Stimulated activated CD8-positive, alpha-beta memory T cell treated with anti-CD3 and anti-CD28 coated beads, Interleukin-7, amount 100 ng/mL, for 1 hour (primary cell): ENCODE results near the gene NR2C2.

Experiments
- DNase-seq, 2 donors: peaks; one replicate each; pipeline ENCODE4 v3.0.0-alpha.2; 2020; ENCODE audit warnings: low read depth in 2 of 2

Gene NR2C2

DNA sequence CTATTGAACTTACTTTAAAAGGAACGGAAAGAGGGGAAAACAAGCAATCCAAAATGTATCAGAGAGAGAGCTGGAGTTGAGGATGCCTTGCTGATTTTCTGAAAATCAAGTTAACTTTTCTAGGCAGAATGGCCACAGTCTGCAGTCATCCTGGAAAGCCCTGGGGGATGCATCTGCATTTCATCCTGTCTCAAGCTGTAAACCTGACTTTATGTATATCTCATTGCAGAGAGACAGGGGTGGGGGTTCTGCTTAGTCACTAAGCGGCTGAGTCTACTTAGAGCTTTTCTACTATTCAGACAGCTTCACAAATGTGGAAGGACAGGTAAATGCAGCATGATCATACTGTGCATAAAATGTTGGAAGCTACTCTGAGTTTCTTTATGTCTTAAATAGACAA lies 76.3 kb downstream of the NR2C2 start:
- no peak for DNase-seq

DNA sequence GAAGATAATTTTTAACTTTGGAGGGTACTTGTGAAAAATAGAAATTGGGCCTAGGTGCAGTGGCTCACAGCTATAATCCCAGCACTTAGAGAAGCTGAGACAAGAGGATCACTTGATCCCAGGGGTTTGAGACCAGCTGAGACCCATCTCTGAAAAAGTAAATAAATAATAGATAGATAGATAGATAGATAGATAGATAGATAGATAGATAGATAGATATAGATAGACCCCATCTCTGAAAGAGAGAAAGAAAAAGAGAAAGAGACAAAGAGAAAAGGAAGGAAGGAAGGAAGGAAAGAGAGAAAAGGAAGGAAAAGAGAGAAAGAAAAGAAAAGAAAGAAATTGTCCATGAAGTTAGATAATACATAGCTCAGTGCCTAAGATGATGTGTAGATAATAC lies 82.2 kb downstream of the NR2C2 start:
- no peak for DNase-seq

DNA sequence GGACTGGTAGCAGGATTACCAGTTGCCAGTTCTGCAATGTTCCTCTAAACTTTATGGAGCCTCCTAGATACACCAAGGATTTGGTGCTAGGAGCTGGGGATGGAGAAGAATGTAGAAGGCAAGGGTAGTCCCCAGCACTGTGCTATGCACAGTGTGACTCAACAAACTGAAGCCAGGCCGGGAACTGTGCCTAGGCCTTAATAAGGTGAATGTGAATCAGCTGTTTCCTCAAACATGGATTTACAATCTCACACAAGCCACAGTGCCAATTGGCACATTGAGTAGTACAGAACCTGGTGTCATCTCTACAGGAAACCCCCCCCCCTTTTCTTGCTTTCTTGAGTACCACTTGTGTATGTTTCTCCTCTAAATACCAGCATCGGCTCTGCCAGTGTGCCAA lies 85.3 kb downstream of the NR2C2 start:
- DNase-seq: no peak

DNA sequence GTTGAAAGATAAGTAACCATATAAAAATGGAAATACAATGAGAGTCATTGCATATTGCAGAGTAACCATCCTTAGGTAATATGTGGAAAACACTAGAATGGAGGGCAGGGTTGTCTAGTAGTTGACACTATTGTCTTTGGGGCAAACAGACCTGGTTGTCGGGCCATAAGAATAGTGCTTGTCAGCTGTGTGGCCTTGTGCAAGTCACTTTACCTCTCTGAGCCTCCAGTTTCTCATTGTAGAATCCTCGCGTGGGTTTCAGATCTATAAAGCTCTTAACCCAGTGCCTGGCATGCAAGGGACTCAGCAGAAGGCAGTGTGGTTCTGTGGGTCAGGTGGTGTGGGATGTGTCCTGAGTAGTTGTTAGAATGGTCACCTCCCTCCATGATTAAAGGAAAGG lies 85.7 kb downstream of the NR2C2 start:
- DNase-seq: no peak

DNA sequence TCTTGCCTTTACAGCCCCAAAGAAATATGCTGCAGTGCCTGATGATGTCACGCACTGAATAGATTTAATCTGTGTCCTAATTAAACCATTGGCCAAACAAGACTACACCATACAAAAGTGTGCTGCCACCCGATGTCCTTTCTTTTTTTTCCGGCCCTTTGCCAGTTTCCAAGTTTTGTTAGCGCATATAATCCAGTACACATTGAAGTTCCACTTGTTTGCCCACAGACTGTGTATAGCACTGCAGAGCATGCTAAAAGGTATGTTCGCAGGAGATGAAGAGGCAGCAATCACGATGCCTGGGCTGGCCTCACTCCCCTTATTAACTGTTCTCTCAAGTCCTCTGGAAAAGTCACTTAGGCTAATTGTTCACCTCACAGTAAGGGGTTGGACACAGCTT lies 90.9 kb downstream of the NR2C2 start:
- DNase-seq: no peak

DNA sequence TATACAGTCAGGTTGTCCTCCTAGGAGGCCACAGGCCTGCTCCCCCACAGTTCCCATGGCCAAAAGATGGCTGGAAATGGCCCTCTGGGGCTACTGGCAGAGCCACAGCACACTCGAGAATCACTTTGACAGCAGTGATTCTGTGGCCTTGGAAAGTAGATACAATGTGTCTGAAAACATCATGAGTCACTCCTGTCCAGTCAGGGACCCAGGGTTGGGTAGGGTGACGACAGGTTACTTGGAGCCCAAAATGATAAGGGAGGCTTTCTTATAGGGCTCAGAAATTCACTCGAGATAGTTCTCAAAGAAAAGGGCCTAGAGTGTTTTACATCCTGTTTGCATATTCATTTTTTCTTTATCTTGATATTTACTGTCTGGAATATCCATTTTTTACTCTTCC lies 93.5 kb downstream of the NR2C2 start:
- DNase-seq: no peak

DNA sequence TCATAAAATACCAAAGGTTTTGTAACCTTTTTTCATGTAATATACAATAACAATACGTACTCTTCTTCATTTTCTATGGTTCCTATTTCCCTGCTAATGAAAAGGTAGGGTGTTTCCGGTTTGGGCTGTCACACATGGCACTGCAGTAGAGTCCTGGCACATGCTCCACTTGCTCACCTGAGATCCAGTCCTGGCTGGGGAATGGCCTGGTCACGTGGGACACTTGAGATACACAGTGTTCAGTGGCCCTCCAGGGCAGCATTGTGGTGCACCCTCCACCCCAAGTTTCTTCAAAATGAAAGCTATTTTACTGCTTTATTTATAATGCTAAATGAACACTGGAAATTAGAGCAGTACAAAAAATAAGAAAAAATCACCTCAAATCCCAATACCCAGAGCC lies 94.6 kb downstream of the NR2C2 start:
- no peak for DNase-seq

DNA sequence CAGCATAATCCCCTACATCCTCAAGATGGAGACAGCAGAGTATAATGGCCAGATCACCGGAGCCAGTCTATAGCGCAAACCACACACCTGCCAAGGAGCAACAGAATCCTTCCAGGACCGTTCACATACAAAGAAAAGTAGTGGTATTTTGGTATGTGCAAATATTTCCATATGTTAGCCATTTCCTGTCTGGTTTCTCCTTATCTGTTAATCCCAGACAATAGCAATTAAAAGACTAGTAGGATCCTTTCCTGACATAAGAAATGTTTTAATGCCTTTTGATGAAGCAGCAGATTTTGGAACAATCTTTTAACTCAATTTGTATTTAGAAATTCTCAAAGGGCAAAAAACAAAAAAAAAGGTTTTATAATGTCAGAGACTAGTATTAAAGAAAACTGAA lies 95.6 kb downstream of the NR2C2 start:
- no peak for DNase-seq

DNA sequence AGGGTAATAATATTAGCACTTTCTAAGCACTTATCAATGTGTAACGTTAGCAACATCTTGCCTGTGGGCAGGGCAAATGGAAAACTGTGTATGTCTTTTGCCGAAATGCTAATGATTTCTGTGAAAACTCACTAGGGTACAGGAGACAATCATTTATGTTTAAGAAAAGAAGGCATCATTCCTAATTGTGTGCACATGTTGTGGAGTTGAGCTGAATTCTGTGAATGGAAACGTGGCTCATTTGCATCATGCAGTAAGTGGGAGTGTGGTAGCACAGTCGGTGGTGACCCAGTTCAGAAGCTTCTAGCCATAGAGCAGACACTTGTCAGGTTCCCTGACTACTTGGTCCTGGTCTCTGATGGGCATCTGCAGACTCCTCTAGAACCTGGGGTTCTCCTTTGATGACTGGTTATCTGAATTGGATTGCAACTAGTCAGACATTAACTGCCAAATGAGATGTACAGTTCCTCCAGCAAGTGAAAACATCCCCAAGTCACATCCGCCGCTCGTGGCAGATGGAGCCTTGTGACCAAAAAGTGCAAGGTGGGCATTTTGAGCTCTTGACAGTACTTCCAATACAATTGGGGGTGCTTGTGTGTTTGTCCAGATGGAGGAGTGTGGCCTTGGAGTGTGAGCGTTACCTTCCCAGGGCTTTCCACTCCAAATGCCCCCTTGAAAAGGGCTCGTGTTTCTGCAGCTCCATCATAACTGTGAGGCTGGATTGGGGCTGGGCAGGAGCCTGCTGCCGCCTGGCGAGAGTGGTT lies 96.2 kb downstream of the NR2C2 start:
- DNase-seq: no peak

DNA sequence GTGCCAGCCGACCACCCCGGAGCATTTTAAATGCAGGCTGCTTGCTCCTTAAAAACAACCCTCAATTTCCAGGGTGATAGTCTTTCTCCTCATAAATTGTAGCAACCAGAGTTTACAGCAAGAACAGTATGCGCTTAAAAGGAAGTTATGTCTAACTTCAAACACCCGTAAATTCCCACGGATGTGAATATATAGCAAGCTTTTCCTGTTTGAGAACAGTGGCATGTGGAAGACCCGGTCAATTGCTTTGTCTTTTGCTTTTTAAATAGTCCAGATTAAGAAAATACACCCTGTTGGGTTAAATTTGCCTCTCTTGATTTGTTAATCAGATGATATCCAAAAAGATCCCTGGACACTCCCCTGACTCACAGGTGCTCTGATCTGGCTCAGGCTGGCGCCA lies 96.9 kb downstream of the NR2C2 start:
- DNase-seq: no peak

DNA sequence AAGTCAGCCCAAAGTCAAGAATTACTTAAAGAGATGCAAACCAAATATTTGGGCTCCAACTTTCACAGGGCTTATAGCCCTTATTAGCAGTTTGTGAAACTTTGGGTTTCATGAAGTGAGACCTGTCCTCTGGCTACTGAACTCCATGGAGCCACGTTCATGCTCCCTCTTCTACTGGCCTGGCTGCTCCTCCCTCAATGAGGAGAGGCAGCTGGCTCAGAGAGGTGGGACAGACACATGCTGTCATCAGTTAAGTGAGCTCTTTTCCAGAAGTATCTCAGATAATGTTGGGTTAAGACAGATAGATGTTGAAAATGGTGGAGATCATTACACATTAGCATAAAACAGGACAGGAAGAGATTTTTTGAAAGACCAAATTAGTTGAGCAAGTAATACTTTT lies 98.3 kb downstream of the NR2C2 start:
- DNase-seq: no peak

DNA sequence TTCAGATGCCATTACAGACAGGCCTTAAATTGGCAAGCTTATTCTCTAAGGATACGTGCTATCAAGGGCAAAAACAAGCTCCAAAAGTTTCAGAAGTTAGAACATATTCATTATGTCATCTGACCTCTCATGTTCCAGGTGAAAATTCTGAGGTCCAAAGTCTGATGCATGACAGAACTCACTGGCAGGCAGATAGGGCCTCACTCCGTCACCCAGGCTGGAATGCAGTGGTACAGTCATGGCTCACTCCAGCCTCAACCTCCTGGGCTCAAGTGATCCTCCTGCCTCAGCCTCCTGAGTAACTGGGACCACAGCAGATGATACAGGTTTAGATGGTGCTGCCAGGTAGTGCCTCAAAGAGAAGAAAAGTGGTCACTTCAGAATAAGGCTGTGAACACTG lies 102.2 kb downstream of the NR2C2 start:
- no peak for DNase-seq

DNA sequence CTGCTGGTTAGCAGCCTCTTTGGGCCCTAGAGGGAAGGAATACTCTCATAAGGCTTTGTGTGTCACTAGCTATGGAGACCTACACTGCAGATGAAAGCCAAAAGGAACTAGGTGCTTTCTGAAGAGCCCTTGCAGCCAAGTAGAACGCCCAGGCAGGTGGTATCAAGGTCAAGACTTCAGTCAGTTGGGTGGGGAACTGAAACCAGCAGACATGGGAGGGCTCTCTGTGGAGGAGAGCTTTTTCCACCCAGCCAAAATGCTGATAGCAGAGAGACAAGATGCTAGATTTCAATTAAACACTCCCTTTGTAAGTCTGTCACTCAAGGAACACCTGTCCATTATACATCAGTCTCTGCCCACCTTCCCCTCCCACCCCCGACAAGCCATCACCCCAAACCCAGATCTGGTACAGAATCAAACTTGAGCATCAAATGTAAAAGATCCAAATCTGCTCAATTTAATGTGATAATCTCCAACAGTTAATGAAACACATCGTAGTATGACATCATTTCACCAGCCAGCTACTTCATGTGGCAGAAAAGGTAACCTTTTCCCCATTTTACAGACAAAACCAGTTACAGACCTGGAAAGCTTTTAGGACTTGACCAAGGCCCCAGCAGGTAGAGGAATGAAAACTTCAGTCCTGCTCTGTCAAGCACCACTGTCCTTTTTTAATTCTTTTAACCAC lies 103.2 kb downstream of the NR2C2 start:
- no peak for DNase-seq

DNA sequence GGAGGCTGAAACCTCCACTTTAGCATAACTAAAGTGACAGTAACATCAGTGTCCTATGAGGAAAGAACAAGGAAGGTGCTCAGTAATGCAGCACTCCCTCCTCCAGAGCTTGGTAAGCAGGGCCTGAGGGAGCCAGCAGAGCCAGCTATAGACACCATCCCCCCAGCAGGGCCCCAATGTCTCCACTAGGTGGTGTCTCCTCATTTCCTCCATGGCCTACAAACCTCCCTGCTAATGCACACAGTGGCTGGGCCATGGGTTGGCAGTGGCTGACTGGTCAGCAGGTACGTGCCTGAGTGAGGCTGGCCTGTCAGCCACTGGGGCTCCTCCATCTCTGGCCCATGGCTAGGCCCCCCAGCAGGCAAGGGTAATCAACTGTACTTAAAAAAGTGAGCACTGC lies 104.1 kb downstream of the NR2C2 start:
- no peak for DNase-seq

DNA sequence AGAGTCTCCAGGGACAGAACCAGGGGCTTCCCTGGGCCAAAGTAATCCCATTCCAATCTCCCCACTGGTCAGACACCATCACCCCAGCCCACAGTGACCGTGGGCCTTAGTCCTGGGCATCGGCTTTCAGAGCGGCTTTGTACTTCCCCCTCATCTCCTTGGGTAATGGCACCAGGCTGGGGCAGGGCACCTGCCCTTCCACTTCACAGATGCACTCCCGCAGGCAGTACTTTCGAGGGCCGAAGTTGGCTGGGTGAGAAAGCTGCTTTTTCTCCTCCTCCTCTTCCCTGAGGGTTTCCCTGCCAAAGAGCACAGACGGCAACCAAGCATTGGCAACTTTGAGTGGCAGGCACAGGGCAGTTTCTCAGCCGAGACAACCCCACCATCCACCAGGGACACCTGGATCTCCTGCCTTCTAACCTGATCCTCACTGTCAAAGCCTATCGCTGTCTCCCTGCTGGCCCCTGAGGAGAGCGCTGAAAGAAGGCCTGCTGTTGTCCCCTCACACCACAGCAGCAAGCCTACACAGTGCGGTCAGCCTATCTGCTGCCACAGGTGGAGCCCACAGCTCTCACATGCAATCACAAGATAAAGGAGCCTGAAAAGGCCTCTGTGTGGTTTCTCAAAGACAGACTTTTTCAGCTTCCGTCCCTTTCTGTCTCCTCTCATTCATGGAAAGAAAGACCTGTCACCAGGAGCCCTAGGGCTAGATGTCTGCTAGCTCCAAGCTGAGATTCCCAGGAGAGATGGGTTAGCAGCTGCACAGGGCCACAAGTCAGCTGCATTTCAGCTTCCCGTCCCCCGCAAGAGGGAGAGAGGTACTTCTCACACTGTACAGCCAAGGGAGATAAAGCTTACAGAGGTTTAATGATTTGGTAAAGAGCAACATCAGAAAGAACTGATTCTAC lies 105.2 kb downstream of the NR2C2 start:
- no peak for DNase-seq

DNA sequence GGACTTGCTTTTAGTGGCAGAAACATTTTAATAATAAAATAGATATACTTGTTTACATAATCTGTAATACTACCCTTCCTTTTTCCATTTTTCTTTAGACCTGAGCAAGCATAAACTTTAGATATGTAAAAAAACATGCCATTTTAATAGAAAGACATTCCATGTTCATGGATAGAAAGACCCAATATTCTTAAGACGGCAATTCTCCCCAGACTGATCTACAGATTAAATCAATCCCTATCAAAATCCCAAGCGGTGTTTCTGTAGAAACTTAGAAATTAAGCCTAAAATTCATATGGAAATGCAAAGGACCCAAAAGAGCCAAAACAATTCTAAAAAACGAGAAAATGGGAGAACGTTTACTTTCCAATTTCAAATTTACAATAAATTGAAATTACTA lies 106.2 kb downstream of the NR2C2 start:
- DNase-seq: no peak

DNA sequence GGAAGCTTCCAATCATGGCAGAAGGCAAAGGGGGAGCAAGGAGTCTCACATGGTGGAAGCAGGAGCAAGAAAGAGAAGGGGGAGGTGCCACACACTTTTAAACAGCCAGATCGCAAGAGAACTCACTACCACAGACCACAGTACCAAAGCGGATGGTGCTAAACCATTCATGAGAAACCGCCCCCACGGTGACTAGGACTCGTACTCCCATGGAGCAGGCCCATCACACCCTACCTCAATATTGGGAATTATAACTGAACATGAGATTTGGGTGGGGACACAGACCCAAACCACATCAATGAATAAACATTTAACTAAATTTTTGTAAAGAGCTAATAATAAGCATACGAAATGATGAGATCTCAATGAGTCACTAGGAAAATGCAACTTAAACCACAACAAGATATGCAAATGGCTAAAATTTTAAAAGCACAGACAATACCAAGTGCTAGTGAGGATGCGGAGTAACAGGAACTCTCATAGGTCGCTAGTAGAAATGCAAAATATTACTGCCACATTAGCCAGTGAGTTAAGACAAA lies 107.7 kb downstream of the NR2C2 start:
- DNase-seq: peak in 1 of 2 donors; percentile 21

DNA sequence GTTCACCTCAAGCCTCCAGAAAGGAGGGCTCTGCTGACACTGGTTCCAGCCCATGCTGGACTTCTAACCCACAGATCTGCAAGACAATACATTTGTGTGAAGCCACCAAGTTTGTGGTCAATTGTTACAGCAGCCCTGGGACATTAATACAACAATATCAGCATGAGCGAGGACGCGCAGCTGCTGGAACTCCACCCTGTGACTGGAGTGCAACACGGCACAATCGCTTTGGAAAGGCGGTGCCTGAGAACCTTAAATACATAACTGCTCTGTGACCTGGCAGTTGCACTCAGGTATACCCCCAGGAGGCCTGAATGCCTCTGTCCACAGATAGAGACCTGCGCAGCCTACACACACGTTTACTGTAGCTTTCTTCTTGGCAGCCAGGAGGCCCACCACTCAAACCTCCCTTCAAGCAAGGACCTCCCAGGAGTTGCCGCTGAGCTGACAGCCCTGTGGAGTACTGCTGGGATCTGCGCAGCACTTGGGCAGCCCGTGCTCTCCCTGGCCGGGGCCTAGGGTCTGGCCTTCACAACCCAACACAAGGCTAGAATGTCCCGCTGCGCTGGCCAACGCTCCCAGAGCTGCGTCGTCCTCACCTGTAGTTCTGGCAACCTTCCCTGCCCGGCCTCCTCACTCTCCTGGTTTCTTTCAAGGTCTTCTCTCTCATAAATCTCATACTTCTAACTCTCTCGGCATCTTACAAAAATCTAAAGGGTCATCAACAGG lies 109.5 kb downstream of the NR2C2 start:
- DNase-seq: no peak

DNA sequence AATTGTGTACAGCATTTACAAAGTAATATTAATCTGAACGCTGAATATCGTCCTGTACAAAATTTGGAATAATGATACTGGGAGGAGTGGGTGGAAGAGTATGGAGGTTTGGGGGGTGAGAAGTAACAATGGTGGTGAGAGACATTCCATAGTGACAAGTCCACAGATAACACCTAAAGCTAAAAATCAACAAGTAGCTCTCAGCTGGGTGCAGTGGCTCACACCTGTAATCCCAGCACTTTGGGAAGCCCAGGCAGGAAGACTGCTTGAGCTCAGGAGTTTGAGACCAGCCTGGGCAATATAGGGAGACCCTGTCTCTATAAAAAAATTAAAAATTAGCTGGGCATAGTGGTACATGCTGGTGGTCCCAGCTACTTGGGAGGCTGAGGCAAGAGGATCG lies 112.6 kb downstream of the NR2C2 start:
- DNase-seq: no peak

DNA sequence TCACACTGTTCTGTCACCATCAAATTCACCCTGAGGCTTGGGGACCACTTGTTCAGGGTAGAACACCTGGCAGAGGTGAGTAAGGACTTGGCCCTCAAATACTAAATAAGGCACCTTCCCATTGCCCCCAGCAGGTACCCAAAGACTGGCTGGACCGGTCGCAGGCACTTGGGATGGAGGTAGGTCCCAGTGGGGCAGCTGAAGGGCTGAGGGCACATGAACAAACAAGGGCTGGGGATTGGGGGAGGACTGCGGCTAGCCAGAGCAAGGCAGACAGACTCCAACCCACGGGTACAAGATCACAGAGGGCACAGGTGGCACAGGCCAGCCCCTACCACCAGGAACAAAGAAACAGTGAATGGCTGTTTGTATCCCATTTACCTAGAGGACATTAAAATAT lies 115.9 kb downstream of the NR2C2 start:
- no peak for DNase-seq

DNA sequence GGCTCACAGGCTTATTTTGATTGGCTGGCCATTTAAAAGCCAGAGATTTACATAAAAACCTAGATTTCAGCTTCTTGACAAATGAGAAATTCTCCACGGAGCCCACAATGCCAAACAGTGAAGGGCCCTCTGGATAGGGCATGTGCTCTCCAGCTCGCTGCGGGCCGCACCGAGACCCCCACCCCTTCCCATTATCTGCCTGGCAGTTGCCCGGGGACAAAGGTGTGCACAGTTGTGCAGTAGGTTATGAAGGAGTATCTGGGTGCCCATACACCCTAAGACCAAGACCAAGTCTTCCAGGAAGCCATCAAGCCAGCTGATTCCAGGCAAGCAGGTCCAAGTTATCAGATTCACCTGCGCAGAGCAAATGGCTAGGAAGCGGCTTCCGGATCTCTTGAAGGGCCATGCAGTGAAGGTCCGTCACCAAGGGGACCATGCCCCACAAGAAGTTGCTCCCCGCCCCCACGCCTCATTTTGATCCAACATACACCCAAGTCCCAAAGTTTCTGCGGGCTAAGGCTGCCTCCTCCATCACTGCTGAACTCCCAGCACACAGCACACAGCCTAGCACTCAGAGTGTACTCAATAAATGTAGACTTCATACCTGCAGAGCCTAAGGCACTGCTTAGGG lies 116.4 kb downstream of the NR2C2 start:
- DNase-seq: no peak
